DND-41 (cell line): ENCODE data around the gene GAS2.

Experiments used
- EZH2 ChIP-seq: IDR thresholded peaks from 3 replicates; pipeline ENCODE4 v1.6.1; 2012; ENCODE audit warnings: borderline replicate concordance, low read depth, mild to moderate bottlenecking, moderate library complexity, low read length, inconsistent platforms; ENCODE audit not compliant: severe bottlenecking
- TF ChIP-seq, protein P1 (sequence below): IDR thresholded peaks from 2 replicates; pipeline ENCODE4 v1.5.1; 2012; ENCODE audit warnings: borderline replicate concordance, low read length, moderate library complexity, mild to moderate bottlenecking; ENCODE audit not compliant: poor library complexity, severe bottlenecking; ENCODE audit errors: extremely low read depth

DNA sequence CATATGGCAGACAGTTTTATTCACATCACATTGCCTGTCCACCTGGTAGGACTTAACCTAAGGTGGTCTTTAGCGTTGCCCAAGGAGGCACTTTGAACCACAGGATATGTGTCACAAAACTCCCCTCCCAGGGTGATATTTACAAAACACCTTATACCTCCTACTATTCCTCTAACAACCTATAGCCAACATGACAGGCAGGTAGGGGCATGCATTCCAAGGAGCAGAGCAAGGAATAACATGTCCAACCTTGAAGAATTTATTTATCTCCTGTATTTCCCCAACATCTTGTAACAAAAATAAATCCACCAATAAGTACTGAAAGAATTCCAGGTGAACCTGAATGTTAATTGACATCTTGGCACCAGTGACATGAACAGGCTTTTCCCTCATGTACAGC is 102.7 kb downstream of the GAS2 start:
- TF ChIP-seq, protein P1, sequence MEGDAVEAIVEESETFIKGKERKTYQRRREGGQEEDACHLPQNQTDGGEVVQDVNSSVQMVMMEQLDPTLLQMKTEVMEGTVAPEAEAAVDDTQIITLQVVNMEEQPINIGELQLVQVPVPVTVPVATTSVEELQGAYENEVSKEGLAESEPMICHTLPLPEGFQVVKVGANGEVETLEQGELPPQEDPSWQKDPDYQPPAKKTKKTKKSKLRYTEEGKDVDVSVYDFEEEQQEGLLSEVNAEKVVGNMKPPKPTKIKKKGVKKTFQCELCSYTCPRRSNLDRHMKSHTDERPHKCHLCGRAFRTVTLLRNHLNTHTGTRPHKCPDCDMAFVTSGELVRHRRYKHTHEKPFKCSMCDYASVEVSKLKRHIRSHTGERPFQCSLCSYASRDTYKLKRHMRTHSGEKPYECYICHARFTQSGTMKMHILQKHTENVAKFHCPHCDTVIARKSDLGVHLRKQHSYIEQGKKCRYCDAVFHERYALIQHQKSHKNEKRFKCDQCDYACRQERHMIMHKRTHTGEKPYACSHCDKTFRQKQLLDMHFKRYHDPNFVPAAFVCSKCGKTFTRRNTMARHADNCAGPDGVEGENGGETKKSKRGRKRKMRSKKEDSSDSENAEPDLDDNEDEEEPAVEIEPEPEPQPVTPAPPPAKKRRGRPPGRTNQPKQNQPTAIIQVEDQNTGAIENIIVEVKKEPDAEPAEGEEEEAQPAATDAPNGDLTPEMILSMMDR = no peak
- TF ChIP-seq EZH2 = no peak
